ENCODE measurements around the gene SLC16A2.

DNA sequence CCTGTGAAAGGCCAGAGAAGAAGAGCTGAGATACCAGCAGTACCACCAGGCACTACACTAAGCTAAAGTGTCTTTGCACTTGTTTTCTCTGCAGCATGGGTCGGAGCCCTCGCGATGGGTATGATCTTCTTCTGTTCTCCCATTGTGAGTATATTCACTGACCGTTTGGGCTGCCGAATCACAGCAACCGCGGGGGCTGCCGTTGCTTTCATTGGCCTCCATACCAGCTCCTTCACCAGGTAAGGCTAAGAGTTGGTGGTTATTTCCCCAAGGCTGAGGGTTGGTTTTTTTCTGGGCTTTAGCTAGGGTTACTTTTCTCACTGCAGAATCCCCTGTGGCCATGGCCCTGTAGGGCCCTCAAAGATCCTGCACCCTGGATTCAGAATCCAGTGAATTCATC lies 99.6 kb downstream of the SLC16A2 start:
- TF ChIP-seq, protein P1, sequence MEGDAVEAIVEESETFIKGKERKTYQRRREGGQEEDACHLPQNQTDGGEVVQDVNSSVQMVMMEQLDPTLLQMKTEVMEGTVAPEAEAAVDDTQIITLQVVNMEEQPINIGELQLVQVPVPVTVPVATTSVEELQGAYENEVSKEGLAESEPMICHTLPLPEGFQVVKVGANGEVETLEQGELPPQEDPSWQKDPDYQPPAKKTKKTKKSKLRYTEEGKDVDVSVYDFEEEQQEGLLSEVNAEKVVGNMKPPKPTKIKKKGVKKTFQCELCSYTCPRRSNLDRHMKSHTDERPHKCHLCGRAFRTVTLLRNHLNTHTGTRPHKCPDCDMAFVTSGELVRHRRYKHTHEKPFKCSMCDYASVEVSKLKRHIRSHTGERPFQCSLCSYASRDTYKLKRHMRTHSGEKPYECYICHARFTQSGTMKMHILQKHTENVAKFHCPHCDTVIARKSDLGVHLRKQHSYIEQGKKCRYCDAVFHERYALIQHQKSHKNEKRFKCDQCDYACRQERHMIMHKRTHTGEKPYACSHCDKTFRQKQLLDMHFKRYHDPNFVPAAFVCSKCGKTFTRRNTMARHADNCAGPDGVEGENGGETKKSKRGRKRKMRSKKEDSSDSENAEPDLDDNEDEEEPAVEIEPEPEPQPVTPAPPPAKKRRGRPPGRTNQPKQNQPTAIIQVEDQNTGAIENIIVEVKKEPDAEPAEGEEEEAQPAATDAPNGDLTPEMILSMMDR (IDR thresholded peaks at IDR 0.05): no peak
- TF ChIP-seq SIN3A (IDR thresholded peaks at IDR 0.05; ENCODE audit: borderline replicate concordance, insufficient read depth, low read depth, low read length) (no peak), POLR2AphosphoS5 (IDR thresholded peaks at IDR 0.05; ENCODE audit: low read depth, low read length) (no peak)

Data from Panc1 (cell line).